ENCODE data around the gene EHBP1L1. TPM values are rescaled to one million over a fixed set of nuclear protein-coding genes. Genes with fewer than 3 reads are reported as not detected.

Gene EHBP1L1
- total RNA-seq, 1 donor from 2014 or later: 10.1 TPM

- H3K27me3 ChIP-seq (ENCODE audit: insufficient read depth, low read length): no peaks in the 10 kb centered on the region
- peaks cover 8% of the 10 kb centered on the region for H3K4me1 ChIP-seq (ENCODE audit: insufficient read depth, low read length)
- no peak overlapping the region for H3K4me3 ChIP-seq (ENCODE audit: insufficient read depth, low read depth, low read length)
- FAIRE-seq (no peak), DNase-seq (ENCODE audit: low read depth) (no peak)
- H3K4me3 Mint-ChIP-seq (ENCODE audit: unreplicated experiment): no peak overlapping the region
- H3K36me3 ChIP-seq (ENCODE audit: insufficient read depth, low read length): peaks cover 9% of the 10 kb centered on the region
- H3K9me3 Mint-ChIP-seq (ENCODE audit: unreplicated experiment): peaks cover 4% of the 10 kb centered on the region
- no peak overlapping the region for H3K4me2 ChIP-seq (ENCODE audit: low read length)
- no peak overlapping the region for H3K27ac Mint-ChIP-seq (ENCODE audit: unreplicated experiment)
- peaks cover 70% of the 10 kb centered on the region for H4K20me1 ChIP-seq (ENCODE audit: insufficient read depth, low read length)
- no peak overlapping the region for H3K9ac ChIP-seq (ENCODE audit: low read length)
- no peaks in the 10 kb centered on the region for H3K9me3 ChIP-seq (ENCODE audit: insufficient read depth, low read depth, low read length)
- H3K27me3 Mint-ChIP-seq (ENCODE audit: low read depth, unreplicated experiment): peaks cover 25% of the 10 kb centered on the region
- H3K79me2 ChIP-seq (ENCODE audit: insufficient read depth, low read length): no peaks in the 10 kb centered on the region
- H3K4me1 Mint-ChIP-seq (ENCODE audit: low read depth, unreplicated experiment): peaks cover 4% of the 10 kb centered on the region
- no peak overlapping the region for H3K27ac ChIP-seq (ENCODE audit: low read depth, low read length)
- no peak overlapping the region for H2AFZ ChIP-seq (ENCODE audit: low read depth, low read length)
- H3K36me3 Mint-ChIP-seq (ENCODE audit: low read depth, unreplicated experiment): peaks cover 12% of the 10 kb centered on the region
- no peak for TF ChIP-seq EZH2 (IDR thresholded peaks at IDR 0.05; ENCODE audit: insufficient read depth, low read length)
- TF ChIP-seq CTCF (IDR thresholded peaks at IDR 0.05; ENCODE audit: insufficient read depth, low read depth, low read length): no peak
Observed at GRCh38 chr11:65542738-65543390, 33.0 kb upstream of the EHBP1L1 start.

GRCh38 chr11:65545853-65546216, 30.0 kb upstream of the EHBP1L1 start:
- no peak for DNase-seq (ENCODE audit: low read depth)
- Histone ChIP-seq H3K27me3 (ENCODE audit: insufficient read depth, low read length) (no peaks in the 10 kb centered on the region), H3K4me3 (ENCODE audit: insufficient read depth, low read depth, low read length) (no peak overlapping the region), H3K4me1 (ENCODE audit: insufficient read depth, low read length) (peaks cover 7% of the 10 kb centered on the region), H3K9ac (ENCODE audit: low read length) (no peak overlapping the region), H3K27ac (ENCODE audit: low read depth, low read length) (no peak overlapping the region), H3K79me2 (ENCODE audit: insufficient read depth, low read length) (peaks cover 6% of the 10 kb centered on the region), H2AFZ (ENCODE audit: low read depth, low read length) (no peak overlapping the region), H4K20me1 (ENCODE audit: insufficient read depth, low read length) (peaks cover 75% of the 10 kb centered on the region), H3K4me2 (ENCODE audit: low read length) (no peak overlapping the region), H3K9me3 (ENCODE audit: insufficient read depth, low read depth, low read length) (no peaks in the 10 kb centered on the region), H3K36me3 (ENCODE audit: insufficient read depth, low read length) (peaks cover 16% of the 10 kb centered on the region)
- FAIRE-seq: no peak
- peaks cover 39% of the 10 kb centered on the region for H3K27me3 Mint-ChIP-seq (ENCODE audit: low read depth, unreplicated experiment)
- peaks cover 2% of the 10 kb centered on the region for H3K4me1 Mint-ChIP-seq (ENCODE audit: low read depth, unreplicated experiment)
- H3K9me3 Mint-ChIP-seq (ENCODE audit: unreplicated experiment): peaks cover 7% of the 10 kb centered on the region
- peaks cover 26% of the 10 kb centered on the region for H3K36me3 Mint-ChIP-seq (ENCODE audit: low read depth, unreplicated experiment)
- H3K4me3 Mint-ChIP-seq (ENCODE audit: unreplicated experiment): peak overlapping the region; percentile 36
- no peak for TF ChIP-seq CTCF (IDR thresholded peaks at IDR 0.05; ENCODE audit: insufficient read depth, low read depth, low read length)
- TF ChIP-seq EZH2 (IDR thresholded peaks at IDR 0.05; ENCODE audit: insufficient read depth, low read length): no peak
- H3K27ac Mint-ChIP-seq (ENCODE audit: unreplicated experiment): no peak overlapping the region

- no peak overlapping the region for H2AFZ ChIP-seq (ENCODE audit: low read depth, low read length)
- no peak overlapping the region for H3K4me2 ChIP-seq (ENCODE audit: low read length)
- peaks cover 27% of the 10 kb centered on the region for H3K36me3 Mint-ChIP-seq (ENCODE audit: low read depth, unreplicated experiment)
- H3K4me1 ChIP-seq (ENCODE audit: insufficient read depth, low read length): peaks cover 1% of the 10 kb centered on the region
- H3K27me3 Mint-ChIP-seq (ENCODE audit: low read depth, unreplicated experiment): peaks cover 43% of the 10 kb centered on the region
- peaks cover 2% of the 10 kb centered on the region for H3K4me1 Mint-ChIP-seq (ENCODE audit: low read depth, unreplicated experiment)
- H3K79me2 ChIP-seq (ENCODE audit: insufficient read depth, low read length): peaks cover 6% of the 10 kb centered on the region
- peak overlapping the region; percentile 36 for H3K4me3 Mint-ChIP-seq (ENCODE audit: unreplicated experiment)
- no peak overlapping the region for H3K9ac ChIP-seq (ENCODE audit: low read length)
- no peak for FAIRE-seq
- peaks cover 77% of the 10 kb centered on the region for H4K20me1 ChIP-seq (ENCODE audit: insufficient read depth, low read length)
- no peak overlapping the region for H3K27ac Mint-ChIP-seq (ENCODE audit: unreplicated experiment)
- no peak overlapping the region for H3K27ac ChIP-seq (ENCODE audit: low read depth, low read length)
- H3K9me3 Mint-ChIP-seq (ENCODE audit: unreplicated experiment): peaks cover 7% of the 10 kb centered on the region
- no peaks in the 10 kb centered on the region for H3K9me3 ChIP-seq (ENCODE audit: insufficient read depth, low read depth, low read length)
- H3K4me3 ChIP-seq (ENCODE audit: insufficient read depth, low read depth, low read length): no peak overlapping the region
- H3K27me3 ChIP-seq (ENCODE audit: insufficient read depth, low read length): no peaks in the 10 kb centered on the region
- TF ChIP-seq EZH2 (IDR thresholded peaks at IDR 0.05; ENCODE audit: insufficient read depth, low read length) (no peak), CTCF (IDR thresholded peaks at IDR 0.05; ENCODE audit: insufficient read depth, low read depth, low read length) (no peak)
- peaks cover 17% of the 10 kb centered on the region for H3K36me3 ChIP-seq (ENCODE audit: insufficient read depth, low read length)
- DNase-seq (ENCODE audit: low read depth): no peak
Observed at GRCh38 chr11:65546217-65546958, 29.5 kb upstream of the EHBP1L1 start.
